Right renal cortex interstitium (tissue), 3 donors: ENCODE data around the gene MCU. TPM values are rescaled to one million over a fixed set of nuclear protein-coding genes. Genes with fewer than 3 reads are reported as not detected.

Experiments
- DNase-seq, 3 donors: peaks; one replicate each; pipeline ENCODE4 v3.0.0-alpha.2; 2013; ENCODE audit warnings: low read depth in 3 of 3, low spot score in 2 of 3
- polyA plus RNA-seq, 3 donors: library from polyadenylated mRNA; unstranded; fragments of 120-200 nt; gene quantifications; one replicate each; pipeline ENCODE4 v1.2.1, GENCODE V29; 2013; ENCODE audit not compliant: insufficient read length in 3 of 3

MCU gene
- polyA plus RNA-seq, 3 donors: 48.4 to 55.1 (median 50.3) TPM

DNA sequence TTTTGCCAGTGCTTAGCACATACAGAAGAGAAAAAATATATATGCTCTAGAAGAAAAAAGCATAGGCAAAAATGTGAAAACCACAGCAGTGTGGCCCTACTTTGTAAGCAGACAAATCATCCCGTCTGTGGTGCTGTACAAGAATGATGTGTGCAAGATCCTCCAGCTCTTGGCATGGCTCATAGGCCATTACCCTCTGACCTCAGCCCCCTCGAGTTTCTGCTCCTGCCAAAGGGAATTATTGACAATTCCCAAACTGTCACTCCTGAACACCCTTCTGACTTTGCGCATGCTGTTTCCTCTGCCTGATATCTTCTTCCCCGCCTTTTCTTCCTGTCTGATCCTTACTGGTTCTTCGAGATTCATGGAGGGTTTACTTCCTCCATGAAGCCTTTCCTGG, 235.5 kb downstream of the MCU start:
- DNase-seq: no peak

DNA sequence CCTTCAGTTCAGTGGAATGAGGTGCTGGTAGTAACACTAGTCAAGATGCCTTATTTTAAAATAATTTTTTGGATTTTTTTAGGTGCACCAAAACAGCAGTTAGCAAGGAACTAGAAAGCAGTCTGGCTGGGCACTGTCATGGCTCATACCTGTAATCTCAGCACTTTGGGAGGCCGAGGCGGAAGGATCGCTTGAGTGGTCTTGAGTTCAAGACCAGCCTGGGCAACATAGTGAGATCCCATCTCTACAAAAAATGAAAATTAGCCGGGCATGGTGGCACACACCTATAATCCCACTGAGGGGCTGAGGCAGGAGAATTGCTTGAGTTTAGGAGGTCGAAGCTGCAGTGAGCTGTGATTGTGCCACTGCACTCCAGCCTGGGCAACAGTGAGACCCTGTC, 236.9 kb downstream of the MCU start:
- DNase-seq: no peak

DNA sequence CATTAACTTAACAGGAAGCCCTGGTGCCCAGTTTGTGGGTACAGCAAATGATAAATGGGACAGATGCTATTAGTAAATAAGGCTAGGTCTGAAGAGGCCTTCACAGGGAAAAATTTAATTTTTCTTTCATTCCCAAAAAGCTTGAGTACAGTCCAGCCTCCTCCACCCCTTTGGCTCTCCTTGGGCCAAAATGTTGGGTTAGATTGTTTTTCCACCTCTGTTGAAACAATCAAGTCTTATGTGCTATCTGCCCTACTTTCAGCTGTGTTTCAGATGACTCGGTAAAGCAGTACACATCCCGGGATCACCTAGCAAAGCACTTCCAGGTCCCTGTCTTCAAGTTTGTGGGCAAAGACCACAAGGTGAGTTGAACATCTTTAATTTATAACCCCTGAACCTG, 238.3 kb downstream of the MCU start:
- no peak for DNase-seq

DNA sequence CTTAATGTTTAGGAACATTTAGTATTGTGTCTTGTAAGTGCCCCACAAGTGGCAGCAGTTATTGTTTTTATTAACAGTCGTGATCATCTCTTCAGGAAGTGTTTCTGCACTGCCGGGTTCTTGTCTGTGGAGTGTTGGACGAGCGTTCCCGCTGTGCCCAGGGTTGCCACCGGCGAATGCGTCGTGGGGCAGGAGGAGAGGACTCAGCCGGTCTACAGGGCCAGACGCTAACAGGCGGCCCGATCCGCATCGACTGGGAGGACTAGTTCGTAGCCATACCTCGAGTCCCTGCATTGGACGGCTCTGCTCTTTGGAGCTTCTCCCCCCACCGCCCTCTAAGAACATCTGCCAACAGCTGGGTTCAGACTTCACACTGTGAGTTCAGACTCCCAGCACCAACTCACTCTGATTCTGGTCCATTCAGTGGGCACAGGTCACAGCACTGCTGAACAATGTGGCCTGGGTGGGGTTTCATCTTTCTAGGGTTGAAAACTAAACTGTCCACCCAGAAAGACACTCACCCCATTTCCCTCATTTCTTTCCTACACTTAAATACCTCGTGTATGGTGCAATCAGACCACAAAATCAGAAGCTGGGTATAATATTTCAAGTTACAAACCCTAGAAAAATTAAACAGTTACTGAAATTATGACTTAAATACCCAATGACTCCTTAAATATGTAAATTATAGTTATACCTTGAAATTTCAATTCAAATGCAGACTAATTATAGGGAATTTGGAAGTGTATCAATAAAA, 240.5 kb downstream of the MCU start:
- no peak for DNase-seq

DNA sequence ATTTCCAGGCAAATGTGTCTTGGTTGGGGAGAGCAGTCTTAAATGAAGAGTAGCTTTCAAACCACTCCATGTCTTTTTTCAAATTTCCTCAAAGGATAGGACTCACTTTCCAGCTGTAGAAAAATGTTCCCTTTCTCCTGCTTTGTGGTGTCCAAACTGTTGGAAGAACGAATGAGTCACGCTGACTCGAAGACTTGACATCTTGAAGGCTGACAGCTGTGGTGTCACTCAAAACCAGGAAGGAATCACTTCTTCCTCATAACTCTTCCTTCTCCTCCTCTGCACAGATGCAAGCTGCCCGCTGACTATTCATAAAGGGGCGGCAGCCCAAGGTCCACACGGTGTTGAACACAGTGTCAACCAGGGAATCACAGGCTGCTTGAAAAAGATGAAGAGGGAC, 243.4 kb downstream of the MCU start:
- no peak for DNase-seq

Other genes starting within 250 kb of the MCU start
- 10 to 100 TPM; 81.8 to 96.0 (median 92.6) TPM for gene MICU1, start 66.1 kb upstream of the MCU start, polyA plus RNA-seq
- gene OIT3, start 201.6 kb downstream of the MCU start, polyA plus RNA-seq: 1 to 10 TPM; 3.2 to 4.5 (median 3.2) TPM